WTC11 (cell line): ENCODE results near the gene ATP9B. TPM values are rescaled to one million over a fixed set of nuclear protein-coding genes. Genes with fewer than 3 reads are reported as not detected.

ENCODE experiments used
- EMX1 ChIP-seq: fragments of 250-450 bp; sonication (Bioruptor Pico); IDR thresholded peaks from 2 replicates; pipeline ENCODE4 v1.8.0; 2021; ENCODE audit warnings: mild to moderate bottlenecking
- ESRRA ChIP-seq: sonication (generic); formaldehyde crosslinking; IDR thresholded peaks from 2 replicates; pipeline ENCODE4 v1.8.1; 2022; ENCODE audit warnings: mild to moderate bottlenecking, missing genetic modification reagents, borderline replicate concordance
- ETV6 ChIP-seq: sonication (generic); formaldehyde crosslinking; IDR thresholded peaks from 2 replicates; pipeline ENCODE4 v1.8.1; 2022; ENCODE audit warnings: mild to moderate bottlenecking, missing genetic modification reagents
- FOXP4 ChIP-seq: sonication (generic); formaldehyde crosslinking; IDR thresholded peaks from 2 replicates; pipeline ENCODE4 v1.8.0; 2022; ENCODE audit warnings: mild to moderate bottlenecking, missing genetic modification reagents
- MXD4 ChIP-seq: fragments of 250-450 bp; sonication (Bioruptor Pico); IDR thresholded peaks from 2 replicates; pipeline ENCODE4 v1.8.0; 2021; ENCODE audit warnings: mild to moderate bottlenecking, moderate library complexity, borderline replicate concordance
- MYBL2 ChIP-seq: sonication (generic); formaldehyde crosslinking; IDR thresholded peaks from 2 replicates; pipeline ENCODE4 v1.8.1; 2023; ENCODE audit warnings: mild to moderate bottlenecking, moderate library complexity, missing genetic modification reagents
- NFYB ChIP-seq: sonication (generic); formaldehyde crosslinking; conservative IDR thresholded peaks from 2 replicates; pipeline ENCODE4 v1.8.0; 2022; ENCODE audit warnings: low read depth, missing genetic modification reagents
- SOX15 ChIP-seq: fragments of 250-450 bp; sonication (Bioruptor Pico); IDR thresholded peaks from 2 replicates; pipeline ENCODE4 v1.9.0; 2021; ENCODE audit warnings: mild to moderate bottlenecking
- SP1 ChIP-seq: sonication (generic); formaldehyde crosslinking; conservative IDR thresholded peaks from 2 replicates; pipeline ENCODE4 v1.8.1; 2022; ENCODE audit warnings: missing genetic modification reagents
- TEAD4 ChIP-seq: sonication (generic); formaldehyde crosslinking; IDR thresholded peaks from 2 replicates; pipeline ENCODE4 v1.8.0; 2022; ENCODE audit warnings: mild to moderate bottlenecking, missing genetic modification reagents
- ZBTB43 ChIP-seq: sonication (generic); formaldehyde crosslinking; IDR thresholded peaks from 2 replicates; pipeline ENCODE4 v1.8.1; 2023; ENCODE audit warnings: mild to moderate bottlenecking, missing genetic modification reagents
- ZNF423 ChIP-seq: fragments of 250-450 bp; sonication (Bioruptor Pico); IDR thresholded peaks from 2 replicates; pipeline ENCODE4 v2.1.2; 2022; ENCODE audit warnings: mild to moderate bottlenecking, moderate library complexity
- total RNA-seq: library from RNA; stranded (reverse); gene quantifications from 3 replicates; pipeline ENCODE4 v1.2.3, GENCODE V29; 2021
- TF ChIP-seq, protein P1 (sequence below): sonication (generic); formaldehyde crosslinking; conservative IDR thresholded peaks from 2 replicates; pipeline ENCODE4 v1.8.1; 2023; ENCODE audit warnings: mild to moderate bottlenecking, low read depth, missing genetic modification reagents, moderate library complexity
- TF ChIP-seq, protein P2 (sequence below): sonication (generic); formaldehyde crosslinking; IDR thresholded peaks from 2 replicates; pipeline ENCODE4 v1.8.1; 2022; ENCODE audit warnings: low read depth, missing genetic modification reagents, borderline replicate concordance
- TF ChIP-seq, protein P3 (sequence below): fragments of 250-450 bp; sonication (Bioruptor Pico); IDR thresholded peaks from 2 replicates; pipeline ENCODE4 v1.8.0; 2021; ENCODE audit warnings: mild to moderate bottlenecking
- TF ChIP-seq, protein P4 (sequence below): sonication (generic); formaldehyde crosslinking; IDR thresholded peaks from 2 replicates; pipeline ENCODE4 v1.8.1; 2022; ENCODE audit warnings: low read depth, mild to moderate bottlenecking, moderate library complexity, missing genetic modification reagents, borderline replicate concordance
- TF ChIP-seq, protein P5 (sequence below): fragments of 250-450 bp; sonication (Bioruptor Pico); IDR thresholded peaks from 2 replicates; pipeline ENCODE4 v1.9.0; 2021; ENCODE audit warnings: mild to moderate bottlenecking, borderline replicate concordance
- TF ChIP-seq, protein P6 (sequence below): fragments of 250-450 bp; sonication (Bioruptor Pico); IDR thresholded peaks from 2 replicates; pipeline ENCODE4 v1.9.0; 2021; ENCODE audit warnings: moderate library complexity, mild to moderate bottlenecking, inconsistent platforms, borderline replicate concordance

The ATP9B gene
- total RNA-seq, 1 experiment from 2014 or later, result 19.0 TPM

- TF ChIP-seq FOXP4 (peak; percentile 97), MXD4 (CRISPR knock-in tag) (no peak), MYBL2 (peak; percentile 96), SOX15 (CRISPR knock-in tag) (no peak), ZBTB43 (CRISPR knock-in tag) (peak; percentile 98), SP1 (CRISPR knock-in tag) (peak; percentile 100), NFYB (peak; percentile 46), TEAD4 (peak; percentile 90), ZNF423 (CRISPR knock-in tag) (no peak), EMX1 (CRISPR knock-in tag) (no peak), ETV6 (CRISPR knock-in tag) (peak; percentile 96), ESRRA (CRISPR knock-in tag) (peak; percentile 83)
- TF ChIP-seq, protein P1, sequence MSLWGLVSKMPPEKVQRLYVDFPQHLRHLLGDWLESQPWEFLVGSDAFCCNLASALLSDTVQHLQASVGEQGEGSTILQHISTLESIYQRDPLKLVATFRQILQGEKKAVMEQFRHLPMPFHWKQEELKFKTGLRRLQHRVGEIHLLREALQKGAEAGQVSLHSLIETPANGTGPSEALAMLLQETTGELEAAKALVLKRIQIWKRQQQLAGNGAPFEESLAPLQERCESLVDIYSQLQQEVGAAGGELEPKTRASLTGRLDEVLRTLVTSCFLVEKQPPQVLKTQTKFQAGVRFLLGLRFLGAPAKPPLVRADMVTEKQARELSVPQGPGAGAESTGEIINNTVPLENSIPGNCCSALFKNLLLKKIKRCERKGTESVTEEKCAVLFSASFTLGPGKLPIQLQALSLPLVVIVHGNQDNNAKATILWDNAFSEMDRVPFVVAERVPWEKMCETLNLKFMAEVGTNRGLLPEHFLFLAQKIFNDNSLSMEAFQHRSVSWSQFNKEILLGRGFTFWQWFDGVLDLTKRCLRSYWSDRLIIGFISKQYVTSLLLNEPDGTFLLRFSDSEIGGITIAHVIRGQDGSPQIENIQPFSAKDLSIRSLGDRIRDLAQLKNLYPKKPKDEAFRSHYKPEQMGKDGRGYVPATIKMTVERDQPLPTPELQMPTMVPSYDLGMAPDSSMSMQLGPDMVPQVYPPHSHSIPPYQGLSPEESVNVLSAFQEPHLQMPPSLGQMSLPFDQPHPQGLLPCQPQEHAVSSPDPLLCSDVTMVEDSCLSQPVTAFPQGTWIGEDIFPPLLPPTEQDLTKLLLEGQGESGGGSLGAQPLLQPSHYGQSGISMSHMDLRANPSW (CRISPR knock-in tag), result no peak
- TF ChIP-seq, protein P2, sequence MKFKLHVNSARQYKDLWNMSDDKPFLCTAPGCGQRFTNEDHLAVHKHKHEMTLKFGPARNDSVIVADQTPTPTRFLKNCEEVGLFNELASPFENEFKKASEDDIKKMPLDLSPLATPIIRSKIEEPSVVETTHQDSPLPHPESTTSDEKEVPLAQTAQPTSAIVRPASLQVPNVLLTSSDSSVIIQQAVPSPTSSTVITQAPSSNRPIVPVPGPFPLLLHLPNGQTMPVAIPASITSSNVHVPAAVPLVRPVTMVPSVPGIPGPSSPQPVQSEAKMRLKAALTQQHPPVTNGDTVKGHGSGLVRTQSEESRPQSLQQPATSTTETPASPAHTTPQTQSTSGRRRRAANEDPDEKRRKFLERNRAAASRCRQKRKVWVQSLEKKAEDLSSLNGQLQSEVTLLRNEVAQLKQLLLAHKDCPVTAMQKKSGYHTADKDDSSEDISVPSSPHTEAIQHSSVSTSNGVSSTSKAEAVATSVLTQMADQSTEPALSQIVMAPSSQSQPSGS, result peak; percentile 95
- TF ChIP-seq, protein P3, sequence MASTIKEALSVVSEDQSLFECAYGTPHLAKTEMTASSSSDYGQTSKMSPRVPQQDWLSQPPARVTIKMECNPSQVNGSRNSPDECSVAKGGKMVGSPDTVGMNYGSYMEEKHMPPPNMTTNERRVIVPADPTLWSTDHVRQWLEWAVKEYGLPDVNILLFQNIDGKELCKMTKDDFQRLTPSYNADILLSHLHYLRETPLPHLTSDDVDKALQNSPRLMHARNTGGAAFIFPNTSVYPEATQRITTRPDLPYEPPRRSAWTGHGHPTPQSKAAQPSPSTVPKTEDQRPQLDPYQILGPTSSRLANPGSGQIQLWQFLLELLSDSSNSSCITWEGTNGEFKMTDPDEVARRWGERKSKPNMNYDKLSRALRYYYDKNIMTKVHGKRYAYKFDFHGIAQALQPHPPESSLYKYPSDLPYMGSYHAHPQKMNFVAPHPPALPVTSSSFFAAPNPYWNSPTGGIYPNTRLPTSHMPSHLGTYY, result no peak
- TF ChIP-seq, protein P4, sequence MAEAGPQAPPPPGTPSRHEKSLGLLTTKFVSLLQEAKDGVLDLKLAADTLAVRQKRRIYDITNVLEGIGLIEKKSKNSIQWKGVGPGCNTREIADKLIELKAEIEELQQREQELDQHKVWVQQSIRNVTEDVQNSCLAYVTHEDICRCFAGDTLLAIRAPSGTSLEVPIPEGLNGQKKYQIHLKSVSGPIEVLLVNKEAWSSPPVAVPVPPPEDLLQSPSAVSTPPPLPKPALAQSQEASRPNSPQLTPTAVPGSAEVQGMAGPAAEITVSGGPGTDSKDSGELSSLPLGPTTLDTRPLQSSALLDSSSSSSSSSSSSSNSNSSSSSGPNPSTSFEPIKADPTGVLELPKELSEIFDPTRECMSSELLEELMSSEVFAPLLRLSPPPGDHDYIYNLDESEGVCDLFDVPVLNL (CRISPR knock-in tag), result no peak; the same call in none of the 2 replicates
- TF ChIP-seq, protein P5, sequence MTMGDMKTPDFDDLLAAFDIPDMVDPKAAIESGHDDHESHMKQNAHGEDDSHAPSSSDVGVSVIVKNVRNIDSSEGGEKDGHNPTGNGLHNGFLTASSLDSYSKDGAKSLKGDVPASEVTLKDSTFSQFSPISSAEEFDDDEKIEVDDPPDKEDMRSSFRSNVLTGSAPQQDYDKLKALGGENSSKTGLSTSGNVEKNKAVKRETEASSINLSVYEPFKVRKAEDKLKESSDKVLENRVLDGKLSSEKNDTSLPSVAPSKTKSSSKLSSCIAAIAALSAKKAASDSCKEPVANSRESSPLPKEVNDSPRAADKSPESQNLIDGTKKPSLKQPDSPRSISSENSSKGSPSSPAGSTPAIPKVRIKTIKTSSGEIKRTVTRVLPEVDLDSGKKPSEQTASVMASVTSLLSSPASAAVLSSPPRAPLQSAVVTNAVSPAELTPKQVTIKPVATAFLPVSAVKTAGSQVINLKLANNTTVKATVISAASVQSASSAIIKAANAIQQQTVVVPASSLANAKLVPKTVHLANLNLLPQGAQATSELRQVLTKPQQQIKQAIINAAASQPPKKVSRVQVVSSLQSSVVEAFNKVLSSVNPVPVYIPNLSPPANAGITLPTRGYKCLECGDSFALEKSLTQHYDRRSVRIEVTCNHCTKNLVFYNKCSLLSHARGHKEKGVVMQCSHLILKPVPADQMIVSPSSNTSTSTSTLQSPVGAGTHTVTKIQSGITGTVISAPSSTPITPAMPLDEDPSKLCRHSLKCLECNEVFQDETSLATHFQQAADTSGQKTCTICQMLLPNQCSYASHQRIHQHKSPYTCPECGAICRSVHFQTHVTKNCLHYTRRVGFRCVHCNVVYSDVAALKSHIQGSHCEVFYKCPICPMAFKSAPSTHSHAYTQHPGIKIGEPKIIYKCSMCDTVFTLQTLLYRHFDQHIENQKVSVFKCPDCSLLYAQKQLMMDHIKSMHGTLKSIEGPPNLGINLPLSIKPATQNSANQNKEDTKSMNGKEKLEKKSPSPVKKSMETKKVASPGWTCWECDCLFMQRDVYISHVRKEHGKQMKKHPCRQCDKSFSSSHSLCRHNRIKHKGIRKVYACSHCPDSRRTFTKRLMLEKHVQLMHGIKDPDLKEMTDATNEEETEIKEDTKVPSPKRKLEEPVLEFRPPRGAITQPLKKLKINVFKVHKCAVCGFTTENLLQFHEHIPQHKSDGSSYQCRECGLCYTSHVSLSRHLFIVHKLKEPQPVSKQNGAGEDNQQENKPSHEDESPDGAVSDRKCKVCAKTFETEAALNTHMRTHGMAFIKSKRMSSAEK, result no peak
- TF ChIP-seq, protein P6, sequence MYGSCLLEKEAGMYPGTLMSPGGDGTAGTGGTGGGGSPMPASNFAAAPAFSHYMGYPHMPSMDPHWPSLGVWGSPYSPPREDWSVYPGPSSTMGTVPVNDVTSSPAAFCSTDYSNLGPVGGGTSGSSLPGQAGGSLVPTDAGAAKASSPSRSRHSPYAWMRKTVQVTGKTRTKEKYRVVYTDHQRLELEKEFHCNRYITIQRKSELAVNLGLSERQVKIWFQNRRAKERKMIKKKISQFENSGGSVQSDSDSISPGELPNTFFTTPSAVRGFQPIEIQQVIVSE, result no peak
Observed at GRCh38 chr18:79068937-79069716, at the start of gene ATP9B (continued).
